Heart left ventricle (tissue), 13 donors: ENCODE results near the gene LRRC52.

ENCODE experiments used
- CTCF ChIP-seq, 12 donors: fragments of 200-600 bp; sonication (generic) in 4 of 12; IDR thresholded peaks; one replicate each; pipeline versions ENCODE4 v1.5.0 to v1.8.0; 2018 to 2022; ENCODE audit warnings: antibody characterized with exemption in 12 of 12, mild to moderate bottlenecking in 5 of 12
- POLR2A ChIP-seq, 2 donors: fragments of 450-650 bp; IDR thresholded peaks; one replicate each; pipeline ENCODE4 v1.6.1; 2017; ENCODE audit warnings: antibody characterized with exemption in 2 of 2, mild to moderate bottlenecking in 2 of 2, moderate library complexity in 2 of 2
- donor health status: ischemic (EF 13 %, LVEDD 7.1; RV severe dilation, severe dysfunction).
- donor health status: DM: no; HTN: yes; CAD: no.
- donor health status: DM: no; HTN: no; CAD: no.
- donor health status: ischemic (EF 25% LVEDD 6.9; RV normal size, moderate dysfunction).
- donor health status: ischemic (EF 25% LVEDD 5.7; RV mildly dilated, moderate dysfunction).
- donor health status: ischemic (EF 35%, LVEDD 5.7; RV mildly dilated, moderate dysfunction).
- donor health status: nonischemic (EF 11% LVEDD 7.7; RV severe dilation, severe dysfunction).
- donor health status: DM: yes; HTN: yes; CAD: no.
- donor health status: PGD.
- donor health status: ischemic (EF 29% LVEDD 5.4; RV normal size, mild dysfunction).
- donor health status: nonischemic (EF 23%, LVEDD 6.1; RV moderate dilation, normal function).

- TF ChIP-seq CTCF (IDR thresholded peaks at IDR 0.05), result no peak
- no peak for TF ChIP-seq POLR2A (IDR thresholded peaks at IDR 0.05)
Observed at GRCh38 chr1:165520646-165521045, 23.2 kb upstream of the LRRC52 start.
